Glutamatergic neuron (in vitro differentiated cells): ENCODE measurements around the gene NTSR1. TPM values are rescaled to one million over a fixed set of nuclear protein-coding genes. Genes with fewer than 3 reads are reported as not detected.

Source experiments
- DNase-seq: peaks from one replicate; pipeline ENCODE4 v3.0.0; 2022
- H3K27ac Mint-ChIP-seq: one replicate; pipeline ENCODE4 v1.8.0; 2020; ENCODE audit warnings: mild to moderate bottlenecking, mixed read lengths, inconsistent platforms; ENCODE audit not compliant: unreplicated experiment
- H3K27me3 Mint-ChIP-seq: one replicate; pipeline ENCODE4 v1.8.0; 2020; ENCODE audit warnings: mild to moderate bottlenecking, moderate library complexity, mixed read lengths, inconsistent platforms; ENCODE audit not compliant: unreplicated experiment
- H3K36me3 Mint-ChIP-seq: one replicate; pipeline ENCODE4 v1.8.0; 2020; ENCODE audit warnings: mild to moderate bottlenecking, mixed read lengths, inconsistent platforms; ENCODE audit not compliant: unreplicated experiment
- H3K4me1 Mint-ChIP-seq: one replicate; pipeline ENCODE4 v1.8.0; 2020; ENCODE audit warnings: mild to moderate bottlenecking, low read depth, mixed read lengths, inconsistent platforms; ENCODE audit not compliant: unreplicated experiment
- H3K4me3 Mint-ChIP-seq: one replicate; pipeline ENCODE4 v1.8.0; 2020; ENCODE audit warnings: mild to moderate bottlenecking, mixed read lengths, inconsistent platforms; ENCODE audit not compliant: unreplicated experiment
- H3K9me3 Mint-ChIP-seq: one replicate; pipeline ENCODE4 v1.8.0; 2020; ENCODE audit warnings: mild to moderate bottlenecking, moderate library complexity, mixed read lengths, inconsistent platforms; ENCODE audit not compliant: unreplicated experiment
- CTCF ChIP-seq: fragments of 200-600 bp; sonication (generic); IDR thresholded peaks from one replicate; pipeline ENCODE4 v1.5.0; 2021; ENCODE audit not compliant: partially characterized antibody, unreplicated experiment
- total RNA-seq: library from RNA; stranded (reverse); fragmentation: NEBNext Ultra II Directional; extraction: Animal tissue kit (Norgen Biotek cat#: 25700); gene quantifications from one replicate; pipeline ENCODE4 v1.2.1, GENCODE V29; 2021; ENCODE audit not compliant: unreplicated experiment

The NTSR1 gene
- total RNA-seq, 1 donor from 2014 or later, result 4.0 TPM

- Mint-ChIP-seq H3K27ac (peak overlapping the region; percentile 16), H3K4me3 (no peak overlapping the region), H3K36me3 (no peaks in the 10 kb centered on the region), H3K27me3 (peaks cover 4% of the 10 kb centered on the region), H3K4me1 (peaks cover 6% of the 10 kb centered on the region), H3K9me3 (peaks cover 4% of the 10 kb centered on the region)
- no peak for TF ChIP-seq CTCF
- no peak for DNase-seq
These were observed 21.8 kb downstream of the NTSR1 start for GRCh38 chr20:62730481-62730880.

- Mint-ChIP-seq H3K27me3 (peaks cover 10% of the 10 kb centered on the region), H3K4me1 (peaks cover 13% of the 10 kb centered on the region), H3K9me3 (peaks cover 5% of the 10 kb centered on the region), H3K4me3 (no peak overlapping the region), H3K27ac (no peak overlapping the region), H3K36me3 (no peaks in the 10 kb centered on the region)
- no peak for DNase-seq
- no peak for TF ChIP-seq CTCF
These were observed 23.6 kb downstream of the NTSR1 start for GRCh38 chr20:62732031-62732760.

GRCh38 chr20:62732842-62733525, 24.3 kb downstream of the NTSR1 start:
- peaks cover 11% of the 10 kb centered on the region for H3K27me3 Mint-ChIP-seq
- H3K9me3 Mint-ChIP-seq, result peaks cover 5% of the 10 kb centered on the region
- TF ChIP-seq CTCF, result no peak
- H3K4me1 Mint-ChIP-seq, result peaks cover 11% of the 10 kb centered on the region
- H3K27ac Mint-ChIP-seq, result no peak overlapping the region
- H3K4me3 Mint-ChIP-seq, result no peak overlapping the region
- DNase-seq, result no peak
- H3K36me3 Mint-ChIP-seq, result no peaks in the 10 kb centered on the region

- Mint-ChIP-seq H3K27ac (no peak overlapping the region), H3K4me1 (peaks cover 12% of the 10 kb centered on the region), H3K36me3 (no peaks in the 10 kb centered on the region), H3K27me3 (peaks cover 11% of the 10 kb centered on the region), H3K9me3 (peaks cover 5% of the 10 kb centered on the region), H3K4me3 (no peak overlapping the region)
- no peak for DNase-seq
- no peak for TF ChIP-seq CTCF
These were observed 24.8 kb downstream of the NTSR1 start for GRCh38 chr20:62733526-62733842.

- no peaks in the 10 kb centered on the region for H3K36me3 Mint-ChIP-seq
- H3K4me1 Mint-ChIP-seq, result peaks cover 12% of the 10 kb centered on the region
- no peak overlapping the region for H3K4me3 Mint-ChIP-seq
- no peak overlapping the region for H3K27ac Mint-ChIP-seq
- peaks cover 5% of the 10 kb centered on the region for H3K9me3 Mint-ChIP-seq
- peaks cover 11% of the 10 kb centered on the region for H3K27me3 Mint-ChIP-seq
- TF ChIP-seq CTCF, result no peak
- no peak for DNase-seq
These were observed 25.3 kb downstream of the NTSR1 start for GRCh38 chr20:62733891-62734290.
